22Rv1 (cell line): ENCODE data around the gene CDCA5.

Experiments
- H3K27ac ChIP-seq: fragments of 450-650 bp; 2 replicates; pipeline ENCODE4 v1.5.1; 2017
- ZFX ChIP-seq: fragments of 450-650 bp; IDR thresholded peaks from 2 replicates; pipeline ENCODE4 v1.6.1; 2017; ENCODE audit warnings: antibody characterized with exemption, borderline replicate concordance
- TF ChIP-seq, protein P1 (sequence below): fragments of 450-650 bp; IDR thresholded peaks from 2 replicates; pipeline ENCODE4 v1.5.1; 2017; ENCODE audit warnings: mild to moderate bottlenecking

The CDCA5 gene

DNA sequence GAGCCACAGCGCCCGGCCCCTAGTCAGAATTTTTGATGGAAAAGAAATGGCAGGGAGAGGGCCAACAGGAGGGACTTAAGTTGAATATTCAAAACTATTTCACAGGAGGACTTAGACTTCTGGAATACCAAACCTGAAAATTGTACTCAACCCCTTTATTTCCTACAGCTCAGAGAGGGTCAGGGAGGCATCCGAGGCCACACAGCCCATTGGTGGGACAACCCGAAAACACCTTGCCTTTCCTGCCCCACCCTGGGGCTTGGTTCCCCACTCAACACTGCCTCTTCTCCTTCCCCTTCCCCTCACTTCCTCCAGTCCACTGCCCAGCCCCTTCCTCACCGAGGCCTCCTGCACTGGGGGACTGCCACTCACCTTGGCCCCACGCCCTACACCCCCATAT, 26.8 kb downstream of the CDCA5 start:
- TF ChIP-seq, protein P1, sequence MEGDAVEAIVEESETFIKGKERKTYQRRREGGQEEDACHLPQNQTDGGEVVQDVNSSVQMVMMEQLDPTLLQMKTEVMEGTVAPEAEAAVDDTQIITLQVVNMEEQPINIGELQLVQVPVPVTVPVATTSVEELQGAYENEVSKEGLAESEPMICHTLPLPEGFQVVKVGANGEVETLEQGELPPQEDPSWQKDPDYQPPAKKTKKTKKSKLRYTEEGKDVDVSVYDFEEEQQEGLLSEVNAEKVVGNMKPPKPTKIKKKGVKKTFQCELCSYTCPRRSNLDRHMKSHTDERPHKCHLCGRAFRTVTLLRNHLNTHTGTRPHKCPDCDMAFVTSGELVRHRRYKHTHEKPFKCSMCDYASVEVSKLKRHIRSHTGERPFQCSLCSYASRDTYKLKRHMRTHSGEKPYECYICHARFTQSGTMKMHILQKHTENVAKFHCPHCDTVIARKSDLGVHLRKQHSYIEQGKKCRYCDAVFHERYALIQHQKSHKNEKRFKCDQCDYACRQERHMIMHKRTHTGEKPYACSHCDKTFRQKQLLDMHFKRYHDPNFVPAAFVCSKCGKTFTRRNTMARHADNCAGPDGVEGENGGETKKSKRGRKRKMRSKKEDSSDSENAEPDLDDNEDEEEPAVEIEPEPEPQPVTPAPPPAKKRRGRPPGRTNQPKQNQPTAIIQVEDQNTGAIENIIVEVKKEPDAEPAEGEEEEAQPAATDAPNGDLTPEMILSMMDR, result no peak
- no peak for TF ChIP-seq ZFX

DNA sequence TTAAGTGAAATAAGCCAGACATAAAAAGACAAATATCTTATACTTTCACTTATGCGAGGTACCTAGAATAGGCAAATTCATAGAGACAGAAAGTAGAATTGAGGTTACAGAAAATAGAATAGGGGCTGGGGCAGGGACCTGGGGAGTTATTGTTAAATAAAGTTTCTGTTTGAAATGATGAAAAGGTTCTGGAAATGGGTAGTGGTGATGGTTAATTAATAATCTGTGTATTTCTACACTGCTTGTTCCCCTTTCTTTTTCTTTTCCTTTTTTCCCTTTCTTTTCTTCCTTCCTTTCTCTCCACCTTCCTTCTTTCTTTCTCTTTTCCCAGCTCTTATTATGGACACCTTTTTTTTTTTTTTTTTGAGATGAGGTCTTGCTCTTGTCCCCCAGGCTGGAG, 28.3 kb downstream of the CDCA5 start:
- H3K27ac ChIP-seq, result no peak overlapping the region

More for the DNA sequence above, 26.8 kb downstream of the CDCA5 start:
- no peak overlapping the region for H3K27ac ChIP-seq

DNA sequence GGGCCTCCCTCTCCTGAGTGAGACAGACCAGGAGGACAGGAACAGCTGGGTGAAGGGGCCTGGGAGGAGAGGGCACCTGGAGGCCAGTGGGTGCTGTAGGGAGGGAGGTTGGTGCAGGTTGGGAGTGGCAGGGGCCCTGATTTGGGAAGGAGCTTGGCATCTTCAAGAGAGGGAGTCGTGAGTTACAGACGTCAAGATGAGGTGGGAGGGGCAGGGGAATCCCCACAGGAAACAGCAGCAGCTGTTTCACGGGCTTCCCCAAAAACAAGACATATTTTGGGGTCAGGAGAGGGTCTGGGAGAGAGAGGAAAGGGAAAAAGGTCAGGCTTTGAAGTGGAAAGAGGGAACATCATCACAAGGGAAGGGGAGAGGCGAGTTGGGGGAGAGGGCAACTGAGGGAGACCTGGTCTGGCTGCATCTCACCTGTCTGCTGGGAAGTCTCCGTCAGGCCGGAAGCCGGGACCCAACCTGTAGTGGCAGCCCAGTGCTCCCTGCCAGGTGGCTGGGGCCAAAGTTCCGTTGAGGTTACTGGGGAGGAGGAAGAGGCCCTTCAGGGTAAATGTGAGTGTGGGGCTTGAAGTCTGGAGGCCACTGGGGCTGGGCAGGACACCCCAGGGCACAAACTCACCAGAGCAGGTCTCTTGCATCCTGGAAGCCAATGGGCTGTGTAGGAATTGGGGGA, 29.9 kb downstream of the CDCA5 start:
- no peak overlapping the region for H3K27ac ChIP-seq
- TF ChIP-seq, protein P1, result no peak
- no peak for TF ChIP-seq ZFX

More for the DNA sequence above, 28.3 kb downstream of the CDCA5 start:
- TF ChIP-seq, protein P1, result no peak
- no peak for TF ChIP-seq ZFX

DNA sequence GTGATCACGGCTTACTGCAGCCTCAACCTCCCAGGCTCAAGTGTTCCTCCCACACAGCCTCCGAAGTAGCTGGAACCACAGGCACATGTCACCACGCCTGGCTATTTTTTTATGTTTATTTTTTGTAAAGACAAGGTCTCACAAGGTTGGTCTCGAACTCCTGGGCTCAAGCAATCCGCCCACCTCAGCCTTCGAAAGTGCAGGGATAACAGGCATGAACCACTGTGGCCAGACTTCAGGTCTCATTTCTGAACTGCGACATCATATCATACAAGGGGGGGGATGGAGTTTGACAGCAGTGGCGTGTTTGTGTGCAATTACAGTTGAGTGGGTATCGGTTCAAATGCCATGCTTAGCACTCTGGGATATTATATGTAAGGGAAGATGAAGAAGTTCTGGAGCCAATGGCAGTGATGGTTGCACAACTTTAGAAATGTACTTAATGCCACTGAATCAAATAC, 32.4 kb downstream of the CDCA5 start:
- TF ChIP-seq, protein P1, result no peak
- no peak for TF ChIP-seq ZFX

DNA sequence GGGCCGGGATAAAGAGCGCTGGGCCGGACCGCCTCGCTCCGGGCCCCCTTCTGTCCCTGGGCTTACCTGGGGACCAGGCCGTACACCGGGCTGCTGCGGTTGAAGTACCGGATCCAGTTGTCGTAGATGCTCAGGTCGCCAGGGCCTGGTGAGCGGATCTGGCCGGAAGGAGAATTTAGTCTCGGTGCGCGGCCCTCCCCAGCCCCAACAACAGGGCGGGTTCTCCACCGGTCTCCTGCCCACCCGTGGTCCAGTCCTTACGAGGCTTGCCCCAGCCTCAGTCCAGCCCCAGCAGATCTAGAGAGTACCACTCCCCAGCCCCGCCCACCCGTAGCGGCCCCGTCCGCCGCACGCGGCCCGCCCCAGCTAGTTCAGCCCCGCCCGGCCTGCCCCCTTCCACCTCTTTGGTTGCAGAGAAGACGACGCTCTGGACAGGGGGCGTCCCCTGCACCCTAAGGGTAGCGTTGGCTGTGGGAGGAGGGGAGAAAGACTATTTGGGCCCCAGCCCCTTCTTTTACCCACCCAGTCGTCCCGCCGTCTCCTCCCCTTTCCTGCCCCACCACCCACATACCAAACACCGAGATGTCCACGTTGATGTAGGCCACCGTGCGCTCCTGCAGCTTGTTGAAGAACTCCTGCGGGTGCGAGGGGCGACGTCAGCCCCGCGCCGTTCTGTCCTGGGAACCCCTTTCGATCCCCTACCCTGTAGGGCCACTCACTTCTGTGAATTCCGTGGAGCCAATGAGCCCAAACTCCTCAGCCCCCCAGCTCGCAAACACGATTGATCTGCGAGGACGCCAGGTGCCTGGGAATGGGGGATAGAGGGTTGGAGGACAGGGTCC, 36.0 kb downstream of the CDCA5 start:
- H3K27ac ChIP-seq, result no peak overlapping the region
- no peak for TF ChIP-seq ZFX
- TF ChIP-seq, protein P1, result no peak

More for the DNA sequence above, 32.4 kb downstream of the CDCA5 start:
- no peak overlapping the region for H3K27ac ChIP-seq

DNA sequence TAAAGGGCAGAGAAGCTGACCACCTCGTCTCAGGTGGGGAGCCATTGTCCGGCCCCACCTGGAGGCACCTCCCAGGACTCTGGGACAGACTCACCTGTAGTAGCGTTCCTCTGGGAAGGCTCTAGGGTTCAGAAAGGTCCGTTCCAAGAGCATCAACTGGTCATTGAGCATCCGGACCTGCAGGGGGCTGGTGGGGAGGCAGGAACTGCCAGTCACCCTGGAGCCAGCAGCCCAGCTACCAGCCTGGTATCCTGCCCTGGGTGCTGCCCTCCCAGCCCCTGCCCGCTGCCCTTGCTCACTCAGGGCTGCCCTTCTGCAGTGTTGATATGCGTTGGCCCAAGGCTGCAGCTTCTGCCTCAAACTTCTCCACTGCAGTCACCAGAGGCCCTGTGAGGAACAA, 38.1 kb downstream of the CDCA5 start:
- no peak for TF ChIP-seq ZFX
- TF ChIP-seq, protein P1, result no peak
- H3K27ac ChIP-seq, result no peak overlapping the region

DNA sequence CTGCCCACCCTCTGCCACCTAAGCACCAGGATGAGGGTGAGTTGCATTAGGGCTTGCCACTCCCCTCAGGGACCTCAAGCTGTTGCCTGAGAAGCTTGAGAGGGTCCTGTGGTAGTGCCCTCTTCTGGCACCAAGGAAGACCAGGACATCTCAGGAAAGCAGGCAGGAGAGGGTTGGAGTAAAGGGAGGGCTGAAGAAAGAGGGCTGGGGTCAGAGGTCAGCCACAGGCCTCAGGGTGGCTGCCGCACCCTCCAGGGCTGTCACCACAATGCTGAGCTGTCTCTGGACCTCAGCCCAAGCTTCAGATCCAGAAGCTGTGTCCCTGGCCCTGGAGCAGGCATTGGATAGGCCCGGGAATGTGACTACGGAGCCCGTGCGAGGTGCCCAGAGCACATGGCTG, 38.8 kb downstream of the CDCA5 start:
- TF ChIP-seq ZFX, result no peak
- TF ChIP-seq, protein P1, result no peak
- H3K27ac ChIP-seq, result no peak overlapping the region
